ENCODE data around the gene TRABD2A. TPM values are rescaled to one million over a fixed set of nuclear protein-coding genes. Genes with fewer than 3 reads are reported as not detected.
"Not testable (repeated sequence)": the region's sequence is repeated elsewhere in the genome, so short reads cannot be mapped to it uniquely, and the experiment has no call there.

TRABD2A gene
- total RNA-seq, 2 experiments from 2014 or later: 166 to 170 TPM

- ATAC-seq (ENCODE audit: poor library complexity) (no peak), DNase-seq (peak in 2 of 14 experiments; percentile 31 to 37)
- CTCF ChIA-PET: interaction anchor here (2.2 kb wide), 1 partner anchor 55 kb away, joined by 12 read pairs; no protein-coding TSS in a partner anchor
- peaks cover 60% of the 10 kb centered on the region for H3K4me1 ChIP-seq (ENCODE audit: insufficient read depth, low read length)
- no peaks in the 10 kb centered on the region for H3K27me3 ChIP-seq (ENCODE audit: control insufficient read depth in 1 of 2, insufficient read depth in 2 of 2, low read length in 2 of 2)
- peak overlapping the region; percentile 92 for H3K27ac Mint-ChIP-seq
- peak overlapping the region; percentile 60 for H3K4me3 Mint-ChIP-seq
- H3K27me3 Mint-ChIP-seq: no peaks in the 10 kb centered on the region
- peaks cover 93% of the 10 kb centered on the region for H3K36me3 Mint-ChIP-seq (ENCODE audit: low read depth)
- POLR2A ChIA-PET: interaction anchor here (0.6 to 2.7 kb wide), 3 partner anchors 8 to 418 kb away, joined by 3 to 9 read pairs (median 8); partner anchors contain the start of gene TRABD2A
- no peaks in the 10 kb centered on the region for H3K9me3 Mint-ChIP-seq
- TF ChIP-seq CTCF (IDR thresholded peaks at IDR 0.05): no peak
- H3K9me3 ChIP-seq (ENCODE audit: control insufficient read depth in 1 of 2, insufficient read depth in 1 of 2, low read length in 2 of 2): no peaks in the 10 kb centered on the region
- peaks cover 48% of the 10 kb centered on the region for H3K36me3 ChIP-seq (ENCODE audit: insufficient read depth, low read length)
- peaks cover 89% of the 10 kb centered on the region for H3K4me1 Mint-ChIP-seq (ENCODE audit: low read depth)
- no peak overlapping the region for H3K4me3 ChIP-seq (ENCODE audit: low read length)
- intact Hi-C loops (cut with DNase I, micrococcal nuclease): no loop called here
- peak overlapping the region in 1 of 2 donors; percentile 41 for H3K27ac ChIP-seq (ENCODE audit: low read depth in 1 of 2, low read length in 2 of 2)
These were observed 10.6 kb downstream of the TRABD2A start for GRCh38 chr2:84870306-84870705.

- Mint-ChIP-seq H3K27ac (peak overlapping the region; percentile 94), H3K36me3 (ENCODE audit: low read depth) (peaks cover 90% of the 10 kb centered on the region), H3K4me1 (ENCODE audit: low read depth) (peaks cover 89% of the 10 kb centered on the region)
- peaks cover 36% of the 10 kb centered on the region for H3K36me3 ChIP-seq (ENCODE audit: insufficient read depth, low read length)
- intact Hi-C loops (cut with DNase I, micrococcal nuclease): loop anchor here in 1 of 2 experiments (5.0 kb wide), 2 partner anchors 36 to 351 kb away; partner anchors contain the start of gene DNAH6
- not testable (repeated sequence) for H3K9me3 Mint-ChIP-seq; H3K4me3 ChIP-seq (ENCODE audit: low read length); DNase-seq; H3K9me3 ChIP-seq (ENCODE audit: control insufficient read depth in 1 of 2, insufficient read depth in 1 of 2, low read length in 2 of 2); ATAC-seq (ENCODE audit: poor library complexity); H3K27me3 Mint-ChIP-seq; H3K27me3 ChIP-seq (ENCODE audit: control insufficient read depth in 1 of 2, insufficient read depth in 2 of 2, low read length in 2 of 2); H3K27ac ChIP-seq (ENCODE audit: low read depth in 1 of 2, low read length in 2 of 2); H3K4me3 Mint-ChIP-seq
- POLR2A ChIA-PET: interaction anchor here (0.7 to 1.9 kb wide), 4 partner anchors 12 to 58 kb away, joined by 4 to 6 read pairs (median 5); partner anchors contain the start of gene TRABD2A
- H3K4me1 ChIP-seq (ENCODE audit: insufficient read depth, low read length): peaks cover 66% of the 10 kb centered on the region
- CTCF ChIA-PET: interaction anchor here (0.6 to 1.7 kb wide), 3 partner anchors 9 to 384 kb away, joined by 3 to 12 read pairs (median 3); no protein-coding TSS in a partner anchor
These were observed 12.6 kb downstream of the TRABD2A start for GRCh38 chr2:84868327-84868726.

DNA sequence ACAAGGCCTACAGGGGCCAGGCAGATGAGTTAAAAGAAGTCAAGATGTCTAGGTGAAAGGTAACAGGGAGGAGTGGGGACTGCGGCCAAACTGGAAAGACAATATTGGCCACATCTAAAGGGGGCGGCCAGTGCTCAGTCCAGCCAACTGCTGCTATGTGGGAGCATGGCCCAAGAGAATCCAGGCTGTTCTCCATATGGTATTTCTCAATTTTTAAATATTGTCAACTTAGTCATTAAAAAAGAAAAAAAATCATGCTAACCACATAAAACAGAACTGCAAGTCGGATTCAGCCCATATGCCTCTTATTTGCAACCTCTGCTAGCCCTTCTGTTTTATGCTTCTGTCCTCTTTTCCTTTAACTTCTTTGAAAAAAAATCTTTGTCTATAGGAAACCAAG lies 14.8 kb downstream of the TRABD2A start:
- peak overlapping the region; percentile 94 for H3K27ac Mint-ChIP-seq
- no peak overlapping the region for H3K4me3 ChIP-seq (ENCODE audit: low read length)
- DNase-seq (no peak), ATAC-seq (ENCODE audit: poor library complexity) (no peak)
- peaks cover 40% of the 10 kb centered on the region for H3K36me3 ChIP-seq (ENCODE audit: insufficient read depth, low read length)
- H3K4me3 Mint-ChIP-seq: peak overlapping the region; percentile 62
- H3K9me3 Mint-ChIP-seq: no peaks in the 10 kb centered on the region
- CTCF ChIA-PET: interaction anchor here (1.7 to 2.5 kb wide), 2 partner anchors 16 to 60 kb away, joined by 6 to 10 read pairs; no protein-coding TSS in a partner anchor
- H3K9me3 ChIP-seq (ENCODE audit: control insufficient read depth in 1 of 2, insufficient read depth in 1 of 2, low read length in 2 of 2): no peaks in the 10 kb centered on the region
- intact Hi-C loops (cut with DNase I, micrococcal nuclease): loop anchor here in 1 of 2 experiments (5.0 kb wide), 2 partner anchors 34 to 349 kb away; partner anchors contain the start of gene DNAH6
- H3K36me3 Mint-ChIP-seq (ENCODE audit: low read depth): peaks cover 96% of the 10 kb centered on the region
- H3K4me1 Mint-ChIP-seq (ENCODE audit: low read depth): peaks cover 97% of the 10 kb centered on the region
- peak overlapping the region in 1 of 2 donors; percentile 22 for H3K27ac ChIP-seq (ENCODE audit: low read depth in 1 of 2, low read length in 2 of 2)
- peaks cover 69% of the 10 kb centered on the region for H3K4me1 ChIP-seq (ENCODE audit: insufficient read depth, low read length)
- H3K27me3 ChIP-seq (ENCODE audit: control insufficient read depth in 1 of 2, insufficient read depth in 2 of 2, low read length in 2 of 2): no peaks in the 10 kb centered on the region
- H3K27me3 Mint-ChIP-seq: no peaks in the 10 kb centered on the region
- POLR2A ChIA-PET: interaction anchor here (1.5 to 2.0 kb wide), 4 partner anchors 20 to 60 kb away, joined by 4 to 8 read pairs (median 4); partner anchors contain the start of gene TMSB10
- no peak for TF ChIP-seq CTCF (IDR thresholded peaks at IDR 0.05)
